AG04449 (cell line): Measurements from ENCODE around the gene PCNX1.

Experiments used
- CTCF ChIA-PET: fragments of 350-600 bp; formaldehyde crosslinking; extraction: SDS; loops from one replicate; lab custom pipeline; 2021; ENCODE audit warnings: antibody characterized with exemption; lab: Yijun Ruan, JAX
- POLR2A ChIA-PET: fragments of 400-600, 350-600 bp; formaldehyde crosslinking; extraction: SDS; loops from one replicate; lab custom pipeline; 2020; ENCODE audit warnings: antibody characterized with exemption, inconsistent platforms; lab: Yijun Ruan, JAX
- DNase-seq: peaks from one replicate; pipeline ENCODE4 v3.0.0-alpha.2; 2010; ENCODE audit warnings: low read depth, low spot score
- H3K4me3 ChIP-seq: 2 replicates; pipeline ENCODE4 v1.5.1; 2011; ENCODE audit warnings: low read depth, mild to moderate bottlenecking, control low read depth, low read length
- TF ChIP-seq, protein P1 (sequence below): IDR thresholded peaks from one replicate; pipeline ENCODE4 v1.5.1; 2011; ENCODE audit warnings: mild to moderate bottlenecking, moderate library complexity, low read length, control low read depth, inconsistent platforms; ENCODE audit not compliant: insufficient read depth; ENCODE audit errors: missing control alignments

PCNX1 gene

DNA sequence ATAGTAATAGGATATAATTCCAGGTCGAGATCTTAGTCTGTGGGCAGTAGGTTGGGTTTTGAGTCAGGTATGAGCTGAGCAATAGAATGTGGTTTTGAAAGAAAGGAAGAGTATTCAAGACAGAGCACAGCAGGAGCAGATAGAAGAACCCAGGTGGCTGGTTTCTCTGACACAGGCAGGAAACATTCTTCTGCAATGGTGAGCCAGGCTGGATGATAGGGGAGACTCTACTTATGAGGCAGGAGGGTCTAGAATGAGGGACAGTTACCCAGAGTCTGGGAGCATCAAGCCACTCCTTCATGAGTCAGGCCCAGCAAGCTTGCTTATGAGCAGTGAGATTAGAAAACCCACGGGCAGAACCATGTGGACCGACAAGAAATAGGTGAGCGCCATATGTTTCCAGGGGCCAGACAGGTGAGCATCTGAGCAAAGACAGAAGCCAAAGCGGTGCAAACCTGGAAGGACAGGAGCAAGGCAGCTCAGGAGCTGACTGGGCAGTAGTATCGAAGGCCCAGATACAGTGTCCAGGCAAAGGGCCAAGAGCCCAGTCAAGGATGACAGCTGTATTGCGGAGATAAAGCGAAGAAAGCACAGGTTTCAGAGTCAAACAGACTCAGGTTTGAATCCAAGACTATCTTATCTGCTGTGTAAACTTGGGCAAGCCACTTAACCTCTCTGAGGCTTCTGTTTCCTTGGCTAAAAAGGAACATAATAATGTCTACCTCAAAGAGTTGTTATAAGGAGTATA lies 22.5 kb upstream of the PCNX1 start:
- TF ChIP-seq, protein P1, sequence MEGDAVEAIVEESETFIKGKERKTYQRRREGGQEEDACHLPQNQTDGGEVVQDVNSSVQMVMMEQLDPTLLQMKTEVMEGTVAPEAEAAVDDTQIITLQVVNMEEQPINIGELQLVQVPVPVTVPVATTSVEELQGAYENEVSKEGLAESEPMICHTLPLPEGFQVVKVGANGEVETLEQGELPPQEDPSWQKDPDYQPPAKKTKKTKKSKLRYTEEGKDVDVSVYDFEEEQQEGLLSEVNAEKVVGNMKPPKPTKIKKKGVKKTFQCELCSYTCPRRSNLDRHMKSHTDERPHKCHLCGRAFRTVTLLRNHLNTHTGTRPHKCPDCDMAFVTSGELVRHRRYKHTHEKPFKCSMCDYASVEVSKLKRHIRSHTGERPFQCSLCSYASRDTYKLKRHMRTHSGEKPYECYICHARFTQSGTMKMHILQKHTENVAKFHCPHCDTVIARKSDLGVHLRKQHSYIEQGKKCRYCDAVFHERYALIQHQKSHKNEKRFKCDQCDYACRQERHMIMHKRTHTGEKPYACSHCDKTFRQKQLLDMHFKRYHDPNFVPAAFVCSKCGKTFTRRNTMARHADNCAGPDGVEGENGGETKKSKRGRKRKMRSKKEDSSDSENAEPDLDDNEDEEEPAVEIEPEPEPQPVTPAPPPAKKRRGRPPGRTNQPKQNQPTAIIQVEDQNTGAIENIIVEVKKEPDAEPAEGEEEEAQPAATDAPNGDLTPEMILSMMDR, result no peak
- CTCF ChIA-PET, result interaction anchor here (1.3 to 5.0 kb wide), 4 partner anchors 12 to 67 kb away, joined by 3 to 27 read pairs (median 4); partner anchors contain the start of gene PCNX1
- no peak overlapping the region for H3K4me3 ChIP-seq
- POLR2A ChIA-PET, result no interaction called here
- DNase-seq, result no peak

DNA sequence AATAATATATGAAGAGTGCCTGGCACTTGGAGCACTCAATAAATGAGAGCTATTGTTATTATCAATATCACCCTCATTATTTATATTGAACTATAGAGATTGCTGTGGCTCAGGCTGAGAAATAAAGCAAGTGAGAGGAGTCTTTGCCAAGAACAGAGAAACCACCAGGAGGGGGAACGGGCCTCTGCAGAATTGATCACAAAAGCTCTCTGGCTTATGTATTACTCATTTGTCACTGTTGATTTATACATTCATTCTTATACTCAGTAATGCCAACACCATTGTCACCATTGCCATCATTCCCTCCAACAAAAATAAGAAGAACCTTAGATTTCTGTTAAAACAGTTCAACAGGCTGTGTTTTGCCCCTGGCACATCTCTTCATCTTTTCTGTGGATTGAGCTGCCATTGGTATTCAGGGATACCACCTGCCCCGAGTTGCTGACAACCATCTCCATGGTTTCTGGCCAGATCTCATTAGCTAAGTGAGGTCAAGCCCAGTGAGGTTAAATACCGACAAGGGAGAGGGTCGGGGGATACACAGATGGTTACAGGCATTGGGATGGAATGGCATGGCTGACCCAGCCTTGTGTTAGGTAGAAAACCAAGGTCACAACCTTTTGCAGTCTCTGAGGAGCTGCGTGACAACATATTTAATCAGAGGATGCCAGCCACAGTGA lies 21.8 kb upstream of the PCNX1 start:
- H3K4me3 ChIP-seq, result no peak overlapping the region
- POLR2A ChIA-PET, result no interaction called here
- TF ChIP-seq, protein P1, result no peak
- DNase-seq, result no peak
- CTCF ChIA-PET, result interaction anchor here (0.7 to 5.0 kb wide), 5 partner anchors 11 to 68 kb away, joined by 3 to 27 read pairs (median 4); partner anchors contain the start of gene PCNX1

DNA sequence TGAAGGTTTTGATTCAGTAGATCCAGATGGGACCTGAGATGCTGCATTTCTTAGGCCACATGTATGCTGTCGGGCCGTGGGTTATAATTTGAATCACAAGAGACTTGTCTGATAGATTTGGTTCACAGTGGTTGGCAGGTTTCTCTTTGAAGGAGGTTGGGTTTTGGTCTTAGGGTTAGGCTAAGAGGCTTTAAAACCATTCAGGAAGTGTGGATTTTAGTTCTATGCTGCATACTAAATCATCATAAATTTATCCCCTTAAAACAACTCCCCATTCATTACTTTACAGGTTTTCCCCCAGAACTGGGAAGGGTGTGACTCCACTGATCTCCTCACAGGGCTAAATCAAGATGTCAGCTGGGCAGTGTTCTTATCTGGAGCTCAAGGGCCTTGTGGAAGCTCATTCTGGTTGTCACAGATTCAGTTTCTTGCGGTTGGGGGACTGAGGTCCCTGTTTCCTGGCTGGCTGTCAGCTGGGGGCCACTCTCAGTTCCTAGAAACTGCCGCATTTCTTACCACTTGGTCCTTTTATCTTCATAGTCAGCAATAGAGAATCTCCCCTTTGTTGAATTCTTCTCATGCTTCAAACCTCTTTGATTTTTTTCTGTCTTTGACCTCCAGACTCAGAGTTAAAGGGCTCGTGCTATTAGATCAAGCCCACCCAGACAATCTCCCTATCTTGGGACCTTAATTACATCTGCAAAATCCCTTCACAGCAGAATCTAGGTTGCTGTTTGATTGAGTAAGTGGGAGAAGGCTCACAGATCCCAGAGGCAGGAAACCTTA lies 20.6 kb upstream of the PCNX1 start:
- ChIA-PET POLR2A (no interaction called here), CTCF (interaction anchor here (0.7 to 5.0 kb wide), 3 partner anchors 10 to 20 kb away, joined by 3 to 27 read pairs (median 4); partner anchors contain the start of gene PCNX1)
- no peak overlapping the region for H3K4me3 ChIP-seq
- TF ChIP-seq, protein P1, result no peak
- no peak for DNase-seq

DNA sequence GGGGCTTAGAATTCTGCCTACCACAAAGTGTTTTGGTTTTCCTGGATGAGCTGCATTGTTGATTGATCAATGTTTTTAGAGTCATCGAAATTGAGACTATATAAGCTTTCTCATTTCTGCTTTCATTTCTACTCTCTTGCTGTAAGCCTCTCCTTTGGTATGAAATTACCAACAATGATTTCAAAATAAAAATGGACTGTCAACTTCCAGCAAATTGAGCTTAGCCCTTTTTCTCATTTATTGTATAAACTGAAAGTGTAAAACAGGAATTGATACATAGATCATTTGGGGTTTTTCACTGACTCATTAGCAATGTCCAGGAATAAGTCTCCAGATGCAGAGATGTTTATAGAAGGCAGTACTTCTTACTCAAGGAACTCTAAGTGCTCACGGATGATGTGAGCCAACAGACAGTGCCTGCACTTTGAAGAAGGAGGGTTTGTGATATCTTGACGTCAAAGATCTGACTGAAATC lies 20.0 kb upstream of the PCNX1 start:
- no peak overlapping the region for H3K4me3 ChIP-seq
- TF ChIP-seq, protein P1, result no peak
- POLR2A ChIA-PET, result no interaction called here
- DNase-seq, result peak; percentile 60
- CTCF ChIA-PET, result interaction anchor here (1.2 to 5.0 kb wide), 2 partner anchors 13 to 19 kb away, joined by 3 to 27 read pairs; partner anchors contain the start of gene PCNX1

DNA sequence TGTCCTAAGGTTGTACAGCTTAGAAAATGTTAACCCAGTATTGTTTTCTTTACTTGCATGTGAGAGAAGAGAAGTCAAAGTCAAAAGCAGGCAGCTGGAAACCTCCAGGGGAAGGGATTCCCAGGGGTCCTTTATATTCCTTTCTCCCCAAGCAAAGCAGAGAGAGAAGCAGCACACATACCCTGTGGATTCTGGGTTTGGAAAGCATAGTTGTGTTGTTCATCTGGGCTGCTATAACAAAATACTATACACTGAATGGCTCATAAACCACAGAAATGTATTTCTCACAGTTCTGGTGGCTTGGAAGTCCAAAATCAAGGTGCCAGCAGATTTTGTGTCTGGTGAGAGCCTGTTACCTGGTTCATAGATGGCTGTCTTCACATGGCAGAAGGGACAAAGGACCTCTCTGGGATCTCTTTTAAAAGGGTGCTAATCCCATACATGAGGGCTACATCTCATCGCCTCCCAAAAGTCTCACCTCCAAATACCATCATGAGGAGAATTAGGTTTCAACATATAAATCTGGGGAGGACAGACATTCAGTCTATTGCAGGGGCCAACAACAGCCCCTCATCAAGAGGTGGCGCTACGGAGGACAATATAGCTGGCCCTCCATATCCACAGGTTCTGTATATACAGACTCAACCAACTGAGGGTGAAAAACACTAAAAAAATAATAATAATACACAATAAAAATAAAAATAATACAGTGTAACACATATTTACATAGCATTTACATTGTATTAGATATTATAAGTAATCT lies 19.3 kb upstream of the PCNX1 start:
- ChIA-PET CTCF (interaction anchor here (0.9 to 5.0 kb wide), 6 partner anchors 9 to 19 kb away, joined by 3 to 27 read pairs (median 3); partner anchors contain the start of gene PCNX1), POLR2A (interaction anchor here (1.0 kb wide), 1 partner anchor 13 kb away, joined by 3 read pairs; no protein-coding TSS in a partner anchor)
- H3K4me3 ChIP-seq, result no peak overlapping the region
- TF ChIP-seq, protein P1, result no peak
- DNase-seq, result no peak
